HG03280 (cell line): ENCODE measurements around the gene UBTF.

Source experiments
- ATAC-seq: cut with Tn5 transposase; IDR thresholded peaks from one replicate; pipeline ENCODE4 v1.9.1; 2021; ENCODE audit warnings: mild to moderate bottlenecking, moderate library complexity; ENCODE audit not compliant: unreplicated experiment

UBTF gene

GRCh38 chr17:44198721-44199552 lies 20.5 kb downstream of the UBTF start:
- peak; percentile 28 for ATAC-seq

GRCh38 chr17:44197980-44198720 lies 21.3 kb downstream of the UBTF start:
- ATAC-seq: no peak

- ATAC-seq: no peak
These were observed 22.4 kb downstream of the UBTF start for GRCh38 chr17:44197107-44197506.

GRCh38 chr17:44193326-44194084 lies 26.0 kb downstream of the UBTF start:
- ATAC-seq: no peak

- no peak for ATAC-seq
These were observed 26.7 kb downstream of the UBTF start for GRCh38 chr17:44192750-44193149.

GRCh38 chr17:44191941-44192496 lies 27.5 kb downstream of the UBTF start:
- ATAC-seq: no peak

GRCh38 chr17:44191369-44191768 lies 28.1 kb downstream of the UBTF start:
- no peak for ATAC-seq

GRCh38 chr17:44190481-44190880 lies 29.0 kb downstream of the UBTF start:
- no peak for ATAC-seq

GRCh38 chr17:44188576-44189403 lies 30.7 kb downstream of the UBTF start:
- no peak for ATAC-seq

- peak; percentile 36 for ATAC-seq
These were observed 32.2 kb downstream of the UBTF start for GRCh38 chr17:44187131-44187899.

- ATAC-seq: peak; percentile 89
These were observed 33.0 kb downstream of the UBTF start, which contains the start of gene TMUB2 for GRCh38 chr17:44186307-44187130. Gene TMUB2, plus strand, starts transcription at chr17:44186972. Its CDS starts 737 bp downstream, at chr17:44187709.

GRCh38 chr17:44184212-44184810 lies 35.2 kb downstream of the UBTF start:
- ATAC-seq: no peak

GRCh38 chr17:44183024-44183423 lies 36.5 kb downstream of the UBTF start:
- ATAC-seq: no peak

GRCh38 chr17:44178133-44178532 lies 41.3 kb downstream of the UBTF start:
- no peak for ATAC-seq

- ATAC-seq: no peak
These were observed 41.8 kb downstream of the UBTF start for GRCh38 chr17:44177640-44178039.

- no peak for ATAC-seq
These were observed 42.6 kb downstream of the UBTF start for GRCh38 chr17:44176671-44177501.

GRCh38 chr17:44176257-44176656 lies 43.2 kb downstream of the UBTF start:
- no peak for ATAC-seq
